ENCODE results near the gene MMP24.

The MMP24 gene

DNA sequence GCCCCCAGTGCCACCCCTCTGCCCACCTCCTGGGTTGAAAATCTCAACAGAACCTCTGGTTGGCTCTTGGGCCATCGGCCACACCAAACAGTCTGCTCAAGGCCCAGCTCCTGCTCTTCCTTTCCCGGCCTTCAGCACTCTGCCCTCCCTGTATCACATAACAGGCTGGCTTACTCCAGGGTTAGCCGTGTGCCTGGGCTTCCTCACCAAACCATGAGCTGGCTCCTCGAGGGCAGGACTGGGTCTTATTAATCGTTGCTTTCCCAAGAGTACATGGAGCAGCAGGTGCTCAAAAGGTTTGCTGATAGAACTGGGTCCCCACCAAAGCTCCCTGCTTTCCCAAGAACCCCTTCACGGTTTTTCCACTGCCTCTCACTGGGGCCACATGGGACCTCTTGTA is 78.5 kb downstream of the MMP24 start:
- TF ChIP-seq, protein P1, sequence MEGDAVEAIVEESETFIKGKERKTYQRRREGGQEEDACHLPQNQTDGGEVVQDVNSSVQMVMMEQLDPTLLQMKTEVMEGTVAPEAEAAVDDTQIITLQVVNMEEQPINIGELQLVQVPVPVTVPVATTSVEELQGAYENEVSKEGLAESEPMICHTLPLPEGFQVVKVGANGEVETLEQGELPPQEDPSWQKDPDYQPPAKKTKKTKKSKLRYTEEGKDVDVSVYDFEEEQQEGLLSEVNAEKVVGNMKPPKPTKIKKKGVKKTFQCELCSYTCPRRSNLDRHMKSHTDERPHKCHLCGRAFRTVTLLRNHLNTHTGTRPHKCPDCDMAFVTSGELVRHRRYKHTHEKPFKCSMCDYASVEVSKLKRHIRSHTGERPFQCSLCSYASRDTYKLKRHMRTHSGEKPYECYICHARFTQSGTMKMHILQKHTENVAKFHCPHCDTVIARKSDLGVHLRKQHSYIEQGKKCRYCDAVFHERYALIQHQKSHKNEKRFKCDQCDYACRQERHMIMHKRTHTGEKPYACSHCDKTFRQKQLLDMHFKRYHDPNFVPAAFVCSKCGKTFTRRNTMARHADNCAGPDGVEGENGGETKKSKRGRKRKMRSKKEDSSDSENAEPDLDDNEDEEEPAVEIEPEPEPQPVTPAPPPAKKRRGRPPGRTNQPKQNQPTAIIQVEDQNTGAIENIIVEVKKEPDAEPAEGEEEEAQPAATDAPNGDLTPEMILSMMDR (IDR thresholded peaks at IDR 0.05; ENCODE audit: control extremely low read depth, extremely low read depth, low read depth, missing control alignments): no peak
- ChIA-PET CTCF (interaction anchor here (0.9 to 13.6 kb wide), 24 partner anchors 4 to 686 kb away, joined by 3 to 108 read pairs (median 6); partner anchors contain the start of genes CEP250 and GDF5), POLR2A (no interaction called here)
- no peak for DNase-seq (ENCODE audit: extremely low spot score)

DNA sequence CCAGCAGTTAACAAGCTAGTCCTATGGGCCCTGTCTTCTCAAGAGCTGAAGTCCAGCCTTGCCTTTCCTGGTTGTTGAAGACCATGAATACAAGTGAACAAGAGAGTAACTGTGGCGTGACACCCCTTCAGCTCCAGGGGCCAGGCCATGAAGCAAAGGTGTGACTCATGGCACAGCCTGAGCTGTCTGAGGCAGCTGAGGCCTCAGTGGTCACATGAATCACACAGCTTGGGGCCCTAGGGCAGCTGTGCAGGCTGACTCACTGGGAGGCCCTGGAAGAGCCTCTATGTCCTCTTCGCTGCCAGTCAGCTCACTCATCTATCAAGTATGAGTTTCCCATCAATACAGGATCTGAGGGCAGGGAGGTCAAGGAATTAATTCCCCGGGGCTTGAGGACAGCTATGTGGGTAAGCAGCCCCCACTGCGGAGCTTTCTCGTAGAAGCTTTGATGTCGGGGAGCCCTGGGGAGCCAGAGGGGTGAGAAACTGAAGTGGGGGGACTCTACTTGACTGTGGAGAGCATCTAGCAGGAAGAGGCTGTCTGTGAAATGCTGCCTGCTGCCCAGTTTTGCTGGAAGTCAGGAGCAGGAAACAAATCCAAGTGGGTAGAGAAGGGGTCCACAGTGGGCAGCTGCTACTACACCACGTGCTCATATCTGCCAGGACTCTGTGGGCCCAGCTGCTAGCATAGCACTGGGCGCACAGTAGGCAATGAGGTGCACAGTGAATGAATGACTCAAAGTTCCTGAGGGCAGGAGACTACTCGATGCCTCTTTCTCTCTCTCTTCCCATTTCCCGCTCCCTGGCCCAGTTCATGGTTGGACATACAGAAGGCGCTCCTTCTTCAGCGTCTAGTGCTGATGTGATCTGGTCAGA is 79.4 kb downstream of the MMP24 start:
- no peak for DNase-seq (ENCODE audit: extremely low spot score)
- TF ChIP-seq, protein P1 (IDR thresholded peaks at IDR 0.05; ENCODE audit: control extremely low read depth, extremely low read depth, low read depth, missing control alignments): no peak
- CTCF ChIA-PET: interaction anchor here (0.7 to 13.6 kb wide), 20 partner anchors 3 to 744 kb away, joined by 3 to 108 read pairs (median 4); partner anchors contain the start of genes CEP250 and GDF5
- POLR2A ChIA-PET: interaction anchor here (0.6 kb wide), 1 partner anchor 427 kb away, joined by 5 read pairs; no protein-coding TSS in a partner anchor

DNA sequence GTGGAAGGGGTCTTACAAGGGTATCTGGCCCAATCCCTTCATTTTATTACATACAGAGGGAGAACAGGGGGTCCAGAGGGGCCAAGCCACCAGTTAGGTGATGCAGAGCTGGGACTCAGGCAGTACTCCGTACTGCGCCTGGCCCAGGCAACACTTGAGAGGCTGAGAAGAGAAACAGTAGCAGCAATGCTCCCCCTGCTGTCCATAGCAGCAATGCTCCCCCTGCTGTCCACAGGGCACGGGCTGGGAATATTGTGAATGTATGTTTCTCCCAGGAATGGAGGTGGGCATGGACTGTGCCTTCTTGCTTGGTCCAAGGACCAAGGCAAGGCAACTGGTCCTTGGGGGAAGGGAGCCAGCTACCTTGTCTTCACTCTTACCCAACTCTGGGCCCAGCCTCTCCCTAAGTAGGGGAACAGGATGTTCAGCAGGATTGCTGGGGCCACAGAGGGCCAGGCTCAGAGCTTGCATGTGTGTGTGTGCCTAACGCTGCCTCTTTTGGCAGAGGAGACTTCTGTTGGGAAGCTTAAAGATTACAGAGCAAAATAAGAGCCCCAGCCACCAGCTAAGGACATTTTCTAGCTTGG is 80.5 kb downstream of the MMP24 start:
- TF ChIP-seq, protein P1 (IDR thresholded peaks at IDR 0.05; ENCODE audit: control extremely low read depth, extremely low read depth, low read depth, missing control alignments): peak; percentile 66
- DNase-seq (ENCODE audit: extremely low spot score): no peak
- ChIA-PET POLR2A (no interaction called here), CTCF (interaction anchor here (0.7 to 12.8 kb wide), 19 partner anchors 8 to 212 kb away, joined by 3 to 108 read pairs (median 4); partner anchors contain the start of gene CEP250)

DNA sequence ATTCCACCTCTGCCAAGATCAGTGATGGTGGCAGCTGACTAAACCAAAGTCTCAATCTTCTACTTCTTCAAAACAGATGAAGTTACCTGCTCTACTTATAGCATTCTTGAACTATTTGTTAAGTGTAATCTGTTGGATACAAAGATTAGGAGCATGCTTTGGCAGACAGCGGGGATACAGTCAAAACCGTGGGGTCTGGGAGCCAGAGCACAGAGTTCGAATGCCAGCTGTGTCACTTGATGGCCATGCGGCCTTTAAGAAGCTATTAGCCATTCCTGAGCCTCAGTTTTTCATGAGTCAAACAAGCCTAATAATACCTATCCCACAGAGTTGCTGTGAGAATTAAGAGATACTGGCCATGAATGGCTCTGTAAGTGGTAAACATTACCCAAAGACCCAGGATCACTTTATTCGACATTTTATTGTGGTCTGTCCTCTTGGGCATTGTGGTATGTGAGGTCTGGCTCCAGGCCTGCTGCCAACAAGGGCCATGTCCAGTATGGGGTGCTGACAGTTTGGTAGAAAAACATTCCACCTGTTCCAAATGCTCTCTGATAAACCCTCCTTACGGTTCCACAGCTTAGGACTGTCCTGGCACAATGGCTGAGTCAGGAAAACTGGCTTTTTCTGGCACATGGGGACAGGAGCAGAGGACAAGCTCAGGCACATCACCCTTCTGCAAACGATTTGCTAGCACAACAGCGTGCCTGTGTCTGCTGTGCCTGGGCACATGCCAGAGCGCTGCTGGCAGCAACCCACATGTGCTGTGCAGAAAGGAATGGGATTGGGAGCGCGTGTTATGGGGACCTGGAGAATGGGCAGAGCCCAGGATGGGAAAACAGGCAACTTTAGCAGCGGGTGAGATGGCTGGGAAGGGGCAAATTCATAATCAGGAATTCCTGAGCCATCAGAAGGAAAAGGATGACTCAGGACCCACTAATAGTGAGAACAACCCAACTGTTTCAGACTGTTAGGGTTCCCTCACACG is 81.5 kb downstream of the MMP24 start:
- TF ChIP-seq, protein P1 (IDR thresholded peaks at IDR 0.05; ENCODE audit: control extremely low read depth, extremely low read depth, low read depth, missing control alignments): no peak
- POLR2A ChIA-PET: no interaction called here
- no peak for DNase-seq (ENCODE audit: extremely low spot score)
- CTCF ChIA-PET: interaction anchor here (0.7 to 12.8 kb wide), 15 partner anchors 9 to 178 kb away, joined by 3 to 108 read pairs (median 4); partner anchors contain the start of gene CEP250

DNA sequence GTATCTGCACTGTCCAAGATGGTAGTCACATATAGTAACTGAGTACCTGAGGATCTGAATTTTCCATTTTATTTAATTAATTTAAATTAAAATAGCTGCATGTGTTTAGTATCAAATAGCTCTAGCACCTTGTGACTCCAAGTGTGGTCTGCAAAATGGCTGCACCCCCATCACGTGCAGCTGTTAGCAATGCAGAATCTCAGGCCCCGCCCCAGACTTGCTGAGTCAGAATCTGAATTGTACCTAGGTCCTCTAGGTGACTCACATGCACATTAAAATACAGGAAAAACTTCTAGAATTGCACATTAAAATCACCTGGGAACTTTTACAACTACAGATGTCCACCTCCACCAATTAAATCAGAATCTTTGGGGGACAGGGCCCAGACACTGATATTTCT is 84.9 kb downstream of the MMP24 start:
- ChIA-PET POLR2A (no interaction called here), CTCF (interaction anchor here (1.1 to 12.8 kb wide), 4 partner anchors 11 to 166 kb away, joined by 4 to 108 read pairs (median 10); no protein-coding TSS in a partner anchor)
- no peak for DNase-seq (ENCODE audit: extremely low spot score)
- TF ChIP-seq, protein P1 (IDR thresholded peaks at IDR 0.05; ENCODE audit: control extremely low read depth, extremely low read depth, low read depth, missing control alignments): no peak

Measured in GM10248 (cell line).